OCI-LY1 (cell line): Measurements from ENCODE around the gene SF3B3.

ENCODE experiments used
- H2AFZ ChIP-seq: fragments of 200-600 bp; sonication (generic), shearing (Covaris generic); 2 replicates; pipeline ENCODE4 v1.6.0; 2014; ENCODE audit warnings: antibody characterized with exemption, mild to moderate bottlenecking, low read length
- H3F3A ChIP-seq: fragments of 200-600 bp; sonication (generic), shearing (Covaris generic); 2 replicates; pipeline ENCODE4 v1.6.0; 2014; ENCODE audit warnings: mild to moderate bottlenecking, antibody characterized with exemption, low read length, moderate library complexity; ENCODE audit not compliant: insufficient read depth
- H3K27ac ChIP-seq: fragments of 200-600 bp; sonication (generic); 2 replicates; pipeline ENCODE4 v1.5.1; 2014; ENCODE audit warnings: low read length, mixed run types, mild to moderate bottlenecking, low read depth; ENCODE audit not compliant: poor library complexity, severe bottlenecking
- H3K27me3 ChIP-seq: fragments of 200-600 bp; sonication (generic); 2 replicates; pipeline ENCODE4 v1.6.0; 2014; ENCODE audit warnings: antibody characterized with exemption, mild to moderate bottlenecking, low read length, moderate library complexity; ENCODE audit not compliant: insufficient read depth
- H3K36me3 ChIP-seq: fragments of 200-600 bp; sonication (generic); 2 replicates; pipeline ENCODE4 v1.6.1; 2014; ENCODE audit warnings: mild to moderate bottlenecking, antibody characterized with exemption, low read length, moderate library complexity, mixed read lengths; ENCODE audit not compliant: insufficient read depth
- H3K4me1 ChIP-seq: fragments of 200-600 bp; sonication (generic); 2 replicates; pipeline ENCODE4 v1.5.1; 2014; ENCODE audit warnings: mild to moderate bottlenecking, low read length, moderate library complexity; ENCODE audit not compliant: insufficient read depth, severe bottlenecking
- H3K4me2 ChIP-seq: fragments of 200-600 bp; sonication (generic), shearing (Covaris generic); 2 replicates; pipeline ENCODE4 v1.6.1; 2014; ENCODE audit warnings: low read length
- H3K4me3 ChIP-seq: fragments of 200-600 bp; sonication (generic); 2 replicates; pipeline ENCODE4 v1.5.1; 2014; ENCODE audit warnings: low read length, low read depth, mild to moderate bottlenecking, mixed read lengths; ENCODE audit not compliant: poor library complexity, severe bottlenecking
- H3K79me2 ChIP-seq: fragments of 200-600 bp; shearing (Covaris generic); 2 replicates; pipeline ENCODE4 v1.6.1; 2016; ENCODE audit warnings: mixed run types, low read length, mixed read lengths; ENCODE audit not compliant: insufficient read depth
- H3K9ac ChIP-seq: fragments of 200-600 bp; sonication (generic), shearing (Covaris generic); 2 replicates; pipeline ENCODE4 v1.6.1; 2014; ENCODE audit warnings: mild to moderate bottlenecking, low read length, mixed read lengths
- H3K9me2 ChIP-seq: fragments of 200-600 bp; sonication (generic), shearing (Covaris generic); 2 replicates; pipeline ENCODE4 v1.6.1; 2014; ENCODE audit warnings: low read depth, mild to moderate bottlenecking, low read length, mixed read lengths
- H3K9me3 ChIP-seq: fragments of 200-600 bp; shearing (Covaris generic); 2 replicates; pipeline ENCODE4 v1.6.1; 2014; ENCODE audit warnings: low read length, mixed read lengths
- H4K20me1 ChIP-seq: fragments of 200-600 bp; sonication (generic), shearing (Covaris generic); 2 replicates; pipeline ENCODE4 v1.6.0; 2016; ENCODE audit warnings: mild to moderate bottlenecking, low read length; ENCODE audit not compliant: insufficient read depth
- EZH2 ChIP-seq: fragments of 200-600 bp; sonication (generic), shearing (Covaris generic); IDR thresholded peaks from 2 replicates; pipeline ENCODE4 v1.8.0; 2017; ENCODE audit warnings: borderline replicate concordance, mixed run types, mild to moderate bottlenecking, antibody characterized with exemption, low read length, moderate library complexity, mixed read lengths
- TF ChIP-seq, protein P1 (sequence below): fragments of 200-600 bp; sonication (generic), shearing (Covaris generic); IDR thresholded peaks from 2 replicates; pipeline ENCODE4 v1.5.1; 2017; ENCODE audit warnings: mild to moderate bottlenecking, antibody characterized with exemption, low read length, moderate library complexity, mixed read lengths

The SF3B3 gene

DNA sequence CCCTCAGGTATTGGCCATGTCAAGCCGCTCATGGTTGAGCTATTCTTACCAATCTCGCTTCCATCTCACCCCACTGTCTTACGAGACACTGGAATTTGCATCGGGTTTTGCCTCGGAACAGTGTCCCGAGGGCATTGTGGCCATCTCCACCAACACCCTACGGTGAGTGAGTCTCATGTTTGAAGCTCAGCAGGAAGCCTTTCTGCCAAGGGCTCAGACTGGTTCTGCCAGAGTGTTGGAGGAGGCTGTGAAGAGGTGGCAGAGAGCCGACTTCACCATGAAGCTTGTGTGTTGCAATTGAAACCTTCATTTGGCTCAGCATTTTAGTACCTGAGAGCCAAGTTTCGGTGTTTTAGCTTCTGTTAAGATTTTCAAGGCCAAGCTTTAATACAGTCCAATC is 38.0 kb downstream of the SF3B3 start:
- H4K20me1 ChIP-seq, result no peaks in the 10 kb centered on the region
- no peak overlapping the region for H3K4me3 ChIP-seq
- H3K27ac ChIP-seq, result no peak overlapping the region
- no peaks in the 10 kb centered on the region for H3K27me3 ChIP-seq
- H3K9ac ChIP-seq, result no peak overlapping the region
- no peaks in the 10 kb centered on the region for H3K79me2 ChIP-seq
- H3F3A ChIP-seq, result no peaks in the 10 kb centered on the region; the same call in 1 of the 2 replicates
- H3K4me1 ChIP-seq, result no peaks in the 10 kb centered on the region
- H3K9me2 ChIP-seq, result no peaks in the 10 kb centered on the region
- H3K36me3 ChIP-seq, result peaks cover 98% of the 10 kb centered on the region
- no peaks in the 10 kb centered on the region for H3K9me3 ChIP-seq
- no peak overlapping the region for H3K4me2 ChIP-seq
- TF ChIP-seq, protein P1, sequence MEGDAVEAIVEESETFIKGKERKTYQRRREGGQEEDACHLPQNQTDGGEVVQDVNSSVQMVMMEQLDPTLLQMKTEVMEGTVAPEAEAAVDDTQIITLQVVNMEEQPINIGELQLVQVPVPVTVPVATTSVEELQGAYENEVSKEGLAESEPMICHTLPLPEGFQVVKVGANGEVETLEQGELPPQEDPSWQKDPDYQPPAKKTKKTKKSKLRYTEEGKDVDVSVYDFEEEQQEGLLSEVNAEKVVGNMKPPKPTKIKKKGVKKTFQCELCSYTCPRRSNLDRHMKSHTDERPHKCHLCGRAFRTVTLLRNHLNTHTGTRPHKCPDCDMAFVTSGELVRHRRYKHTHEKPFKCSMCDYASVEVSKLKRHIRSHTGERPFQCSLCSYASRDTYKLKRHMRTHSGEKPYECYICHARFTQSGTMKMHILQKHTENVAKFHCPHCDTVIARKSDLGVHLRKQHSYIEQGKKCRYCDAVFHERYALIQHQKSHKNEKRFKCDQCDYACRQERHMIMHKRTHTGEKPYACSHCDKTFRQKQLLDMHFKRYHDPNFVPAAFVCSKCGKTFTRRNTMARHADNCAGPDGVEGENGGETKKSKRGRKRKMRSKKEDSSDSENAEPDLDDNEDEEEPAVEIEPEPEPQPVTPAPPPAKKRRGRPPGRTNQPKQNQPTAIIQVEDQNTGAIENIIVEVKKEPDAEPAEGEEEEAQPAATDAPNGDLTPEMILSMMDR, result no peak
- TF ChIP-seq EZH2, result no peak
- no peak overlapping the region for H2AFZ ChIP-seq

DNA sequence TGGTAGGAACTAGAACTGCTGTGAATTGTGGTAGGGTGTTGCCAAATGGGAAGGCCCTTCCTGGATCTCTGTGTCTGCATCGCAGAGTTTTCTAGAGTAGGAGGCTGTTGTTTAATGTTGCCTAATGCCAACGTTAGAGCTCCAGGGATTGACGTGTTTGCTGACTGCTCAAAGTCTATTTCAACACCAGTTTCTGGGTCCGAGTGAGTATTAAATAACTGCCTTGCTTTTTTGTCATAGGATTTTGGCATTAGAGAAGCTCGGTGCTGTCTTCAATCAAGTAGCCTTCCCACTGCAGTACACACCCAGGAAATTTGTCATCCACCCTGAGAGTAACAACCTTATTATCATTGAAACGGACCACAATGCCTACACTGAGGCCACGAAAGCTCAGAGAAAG is 40.0 kb downstream of the SF3B3 start:
- no peak overlapping the region for H3K4me2 ChIP-seq
- peaks cover 98% of the 10 kb centered on the region for H3K36me3 ChIP-seq
- no peak overlapping the region for H3K9ac ChIP-seq
- H3K4me1 ChIP-seq, result no peaks in the 10 kb centered on the region
- H3K4me3 ChIP-seq, result no peak overlapping the region
- H3K79me2 ChIP-seq, result no peaks in the 10 kb centered on the region
- no peaks in the 10 kb centered on the region for H4K20me1 ChIP-seq
- H3K9me3 ChIP-seq, result no peaks in the 10 kb centered on the region
- H3K9me2 ChIP-seq, result no peaks in the 10 kb centered on the region
- H2AFZ ChIP-seq, result no peak overlapping the region
- peaks cover 3% of the 10 kb centered on the region; the same call in 1 of the 2 replicates for H3F3A ChIP-seq
- TF ChIP-seq EZH2, result no peak
- TF ChIP-seq, protein P1, result no peak
- H3K27me3 ChIP-seq, result no peaks in the 10 kb centered on the region
- H3K27ac ChIP-seq, result no peak overlapping the region

DNA sequence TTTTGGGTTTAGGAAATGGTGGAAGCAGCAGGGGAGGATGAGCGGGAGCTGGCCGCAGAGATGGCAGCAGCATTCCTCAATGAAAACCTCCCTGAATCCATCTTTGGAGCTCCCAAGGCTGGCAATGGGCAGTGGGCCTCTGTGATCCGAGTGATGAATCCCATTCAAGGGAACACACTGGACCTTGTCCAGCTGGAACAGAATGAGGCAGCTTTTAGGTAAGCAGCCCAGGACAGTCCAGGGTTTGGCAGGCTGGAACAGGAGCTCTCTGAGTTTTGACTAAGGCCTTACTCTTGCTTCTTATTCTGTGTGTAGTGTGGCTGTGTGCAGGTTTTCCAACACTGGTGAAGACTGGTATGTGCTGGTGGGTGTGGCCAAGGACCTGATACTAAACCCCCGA is 41.4 kb downstream of the SF3B3 start:
- Histone ChIP-seq H3K9me2 (no peaks in the 10 kb centered on the region), H3K27me3 (no peaks in the 10 kb centered on the region), H3K4me1 (no peaks in the 10 kb centered on the region), H3K27ac (no peak overlapping the region), H3K9ac (no peak overlapping the region), H3K4me2 (no peak overlapping the region), H2AFZ (no peak overlapping the region), H3K79me2 (no peaks in the 10 kb centered on the region), H3F3A (peaks cover 3% of the 10 kb centered on the region; the same call in 1 of the 2 replicates), H4K20me1 (no peaks in the 10 kb centered on the region), H3K36me3 (peaks cover 100% of the 10 kb centered on the region), H3K9me3 (no peaks in the 10 kb centered on the region), H3K4me3 (no peak overlapping the region)
- TF ChIP-seq EZH2, result no peak
- TF ChIP-seq, protein P1, result no peak
